Measurements from ENCODE around the gene SLC23A3.
A peak's percentile ranks its signal among the peaks of the same experiment; 100 is the strongest.
"Not testable (repeated sequence)": the region's sequence is repeated elsewhere in the genome, so short reads cannot be mapped to it uniquely, and the experiment has no call there.

Gene SLC23A3

GRCh38 chr2:219204425-219205164 lies 34.8 kb upstream of the SLC23A3 start:
- no peak for DNase-seq

- DNase-seq, result not testable (repeated sequence)
Observed at GRCh38 chr2:219201331-219201730, 31.5 kb upstream of the SLC23A3 start.

- DNase-seq, result peak; percentile 21
Observed at GRCh38 chr2:219200502-219201326, 30.9 kb upstream of the SLC23A3 start.

GRCh38 chr2:219199470-219200211 lies 29.8 kb upstream of the SLC23A3 start:
- no peak for DNase-seq

- DNase-seq, result no peak
Observed at GRCh38 chr2:219198974-219199373, 29.1 kb upstream of the SLC23A3 start.

GRCh38 chr2:219197388-219197787 lies 27.6 kb upstream of the SLC23A3 start:
- no peak for DNase-seq

- DNase-seq, result no peak
Observed at GRCh38 chr2:219186754-219187456, 17.1 kb upstream of the SLC23A3 start.

- DNase-seq, result no peak
Observed at GRCh38 chr2:219184121-219184520, 14.3 kb upstream of the SLC23A3 start.

GRCh38 chr2:219183151-219183772 lies 13.4 kb upstream of the SLC23A3 start:
- no peak for DNase-seq

- no peak for DNase-seq
Observed at GRCh38 chr2:219182331-219183150, 12.7 kb upstream of the SLC23A3 start.

GRCh38 chr2:219181531-219181930 lies 11.7 kb upstream of the SLC23A3 start:
- DNase-seq, result no peak

- DNase-seq, result no peak
Observed at GRCh38 chr2:219180961-219181360, 11.1 kb upstream of the SLC23A3 start.

GRCh38 chr2:219179601-219180465 lies 10.0 kb upstream of the SLC23A3 start:
- no peak for DNase-seq

GRCh38 chr2:219178377-219179175 lies 8.7 kb upstream of the SLC23A3 start:
- DNase-seq, result no peak

GRCh38 chr2:219177552-219178376 lies 7.9 kb upstream of the SLC23A3 start, which contains the start of gene RETREG2:
RETREG2 (plus strand) TSS chr2:219178275; CDS start chr2:219178353, 78 bp downstream.
- DNase-seq, result peak; percentile 82

GRCh38 chr2:219176818-219177551 lies 7.2 kb upstream of the SLC23A3 start, which contains the start of gene CNPPD1:
CNPPD1 (minus strand) TSS chr2:219176925; CDS start chr2:219176828, 97 bp downstream.
- DNase-seq, result peak; percentile 65

All from SHP77 treated with DMSO at 0.1 percent for 48 hours (cell line).